BE2C (cell line): Measurements from ENCODE around the gene MT1E.

ENCODE experiments used
- DNase-seq: peaks from one replicate; pipeline ENCODE4 v3.0.0-alpha.2; 2020
- H3K27me3 ChIP-seq: fragments of 250-450 bp; sonication (Bioruptor Pico); 2 replicates; pipeline ENCODE4 v1.5.1; 2020; ENCODE audit warnings: mild to moderate bottlenecking
- H3K36me3 ChIP-seq: fragments of 250-450 bp; sonication (Bioruptor Pico); 2 replicates; pipeline ENCODE4 v1.5.1; 2020; ENCODE audit warnings: mild to moderate bottlenecking
- H3K4me1 ChIP-seq: fragments of 250-450 bp; sonication (Bioruptor Pico); 2 replicates; pipeline ENCODE4 v1.5.1; 2020
- H3K4me3 ChIP-seq: 2 replicates; pipeline ENCODE4 v1.5.1; 2011; ENCODE audit warnings: low read depth, low read length
- H3K9me3 ChIP-seq: fragments of 250-450 bp; sonication (Bioruptor Pico); 2 replicates; pipeline ENCODE4 v1.5.1; 2020
- CTCF ChIP-seq: IDR thresholded peaks from 2 replicates; pipeline ENCODE4 v1.5.1; 2012; ENCODE audit warnings: mild to moderate bottlenecking, low read depth, low read length

Gene MT1E

DNA sequence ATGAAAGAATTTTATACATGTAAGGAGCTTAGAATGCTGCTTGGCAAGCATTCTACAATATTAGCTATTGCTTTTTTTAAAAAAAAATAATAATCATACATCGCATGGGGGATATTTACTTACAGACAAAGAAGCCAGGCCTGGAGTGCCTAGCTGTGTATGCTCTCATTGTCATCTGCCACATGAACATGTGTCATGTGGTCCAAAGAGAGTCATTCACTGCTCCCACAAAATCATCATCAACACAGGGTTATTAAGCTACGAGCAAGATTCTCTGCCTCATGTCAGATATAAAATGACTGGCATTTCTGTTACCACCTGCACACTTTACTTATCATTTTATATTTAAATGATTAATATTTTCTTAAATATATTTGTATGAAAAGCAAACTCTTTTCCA, 1.9 kb upstream of the MT1E start:
- DNase-seq = no peak
- Histone ChIP-seq H3K4me1 (peaks cover 2% of the 10 kb centered on the region; the same call in 1 of the 2 replicates), H3K36me3 (no peaks in the 10 kb centered on the region), H3K9me3 (no peaks in the 10 kb centered on the region), H3K4me3 (no peak overlapping the region), H3K27me3 (peaks cover 12% of the 10 kb centered on the region)
- no peak for TF ChIP-seq CTCF

- no peak for DNase-seq
- Histone ChIP-seq H3K4me3 (no peak overlapping the region), H3K27me3 (peaks cover 13% of the 10 kb centered on the region), H3K36me3 (no peaks in the 10 kb centered on the region), H3K9me3 (no peaks in the 10 kb centered on the region), H3K4me1 (peaks cover 2% of the 10 kb centered on the region; the same call in 1 of the 2 replicates)
- no peak for TF ChIP-seq CTCF
Measured at GRCh38 chr16:56625943-56626654, 518 bp downstream of the MT1E start.

GRCh38 chr16:56626685-56627084, 1.1 kb downstream of the MT1E start:
- Histone ChIP-seq H3K9me3 (no peaks in the 10 kb centered on the region), H3K4me1 (peaks cover 2% of the 10 kb centered on the region; the same call in 1 of the 2 replicates), H3K4me3 (no peak overlapping the region), H3K27me3 (peaks cover 19% of the 10 kb centered on the region), H3K36me3 (no peaks in the 10 kb centered on the region)
- no peak for DNase-seq
- no peak for TF ChIP-seq CTCF

DNA sequence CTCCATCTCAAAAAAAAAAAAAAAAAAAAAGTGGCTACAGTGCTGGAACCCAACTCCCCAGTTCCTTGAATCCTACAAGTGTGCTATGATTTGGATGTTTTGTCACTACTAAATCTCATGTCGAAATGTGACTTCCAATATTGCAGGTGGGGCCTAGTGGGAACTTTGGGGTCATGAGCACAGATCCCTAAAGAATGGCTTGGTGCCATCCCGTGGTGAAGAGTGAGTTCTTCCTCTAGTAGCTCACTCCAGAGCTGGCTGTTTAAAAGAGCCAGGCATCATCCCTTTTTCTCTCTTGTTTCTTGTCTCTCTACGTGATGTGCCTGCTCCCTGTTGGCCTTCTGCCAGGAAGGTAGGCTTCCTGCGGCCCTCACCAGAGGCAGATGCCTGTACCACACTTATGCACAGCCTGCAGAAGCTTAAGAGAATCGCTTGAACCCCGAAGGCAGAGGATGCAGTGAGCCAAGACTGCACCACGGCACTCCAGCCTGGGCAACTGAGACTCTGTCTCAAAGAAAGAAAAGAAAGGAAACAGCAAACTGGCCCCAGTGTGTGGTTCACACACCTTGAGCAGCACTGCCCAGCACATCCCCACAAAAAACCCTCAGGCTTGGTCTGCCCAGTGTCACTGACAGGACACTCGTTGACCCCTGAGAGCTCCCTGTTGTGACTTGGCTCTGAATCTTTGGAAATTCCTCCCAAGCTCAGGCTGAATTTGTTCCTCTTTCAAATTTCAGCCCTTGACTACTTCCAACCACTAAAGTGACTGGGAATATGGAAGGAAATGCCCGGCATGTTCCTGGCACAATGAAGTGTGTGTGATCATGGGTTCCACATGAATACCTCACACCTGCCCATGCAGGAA, 3.1 kb downstream of the MT1E start:
- no peak for DNase-seq
- Histone ChIP-seq H3K9me3 (no peaks in the 10 kb centered on the region), H3K4me3 (no peak overlapping the region), H3K4me1 (peaks cover 2% of the 10 kb centered on the region; the same call in 1 of the 2 replicates), H3K36me3 (no peaks in the 10 kb centered on the region), H3K27me3 (peaks cover 37% of the 10 kb centered on the region)
- TF ChIP-seq CTCF = no peak

- Histone ChIP-seq H3K9me3 (no peaks in the 10 kb centered on the region), H3K4me3 (no peak overlapping the region), H3K27me3 (peaks cover 45% of the 10 kb centered on the region), H3K36me3 (no peaks in the 10 kb centered on the region), H3K4me1 (peaks cover 2% of the 10 kb centered on the region; the same call in 1 of the 2 replicates)
- DNase-seq = no peak
- TF ChIP-seq CTCF = no peak
Measured at GRCh38 chr16:56629531-56629930, 4.0 kb downstream of the MT1E start.
